ENCODE measurements around the gene SMG7. TPM values are rescaled to one million over a fixed set of nuclear protein-coding genes. Genes with fewer than 3 reads are reported as not detected.

SMG7 gene
- total RNA-seq, 1 donor from 2014 or later: 40.2 TPM

DNA sequence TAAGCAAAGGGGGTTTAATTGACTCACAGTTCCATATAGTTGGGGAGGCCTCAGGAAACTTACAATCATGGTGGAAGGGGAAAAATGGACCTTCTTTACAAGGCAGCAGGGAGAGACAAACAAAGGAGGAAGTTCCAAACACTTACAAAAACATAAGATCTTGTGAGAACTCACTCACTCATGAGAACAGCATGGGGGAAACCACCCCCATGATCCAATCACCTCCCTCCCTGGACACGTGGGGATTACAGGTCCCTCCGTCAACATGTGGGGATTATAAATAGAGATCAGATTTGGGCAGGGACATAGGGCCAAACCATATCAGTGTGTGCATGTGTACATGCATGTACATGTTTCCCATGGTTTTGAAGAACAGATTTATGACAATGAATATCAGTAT lies 5.5 kb upstream of the SMG7 start:
- intact Hi-C loops (cut with DNase I): no loop called here

DNA sequence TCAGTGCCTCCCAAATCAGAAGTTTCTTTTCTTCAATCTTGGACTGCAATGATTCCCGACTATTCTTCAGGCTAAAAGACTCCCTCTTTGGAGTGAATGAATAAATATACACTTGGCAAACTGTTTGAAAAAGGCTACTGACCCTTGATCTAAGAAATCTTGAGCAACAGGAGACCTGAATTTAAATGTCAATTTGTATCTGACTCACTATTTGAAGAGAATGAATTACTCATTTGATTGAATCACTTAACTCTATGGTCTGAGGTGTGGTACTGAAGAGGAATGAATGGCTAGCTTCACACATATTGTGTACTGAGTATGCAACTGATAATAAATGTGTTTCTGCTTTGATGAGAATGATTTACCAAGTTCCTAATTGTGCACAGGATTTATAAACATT lies 4.6 kb upstream of the SMG7 start:
- no peak for DNase-seq (ENCODE audit: low spot score)
- intact Hi-C loops (cut with DNase I): no loop called here

More for the DNA sequence above, 5.5 kb upstream of the SMG7 start:
- no peak for DNase-seq (ENCODE audit: low spot score)

DNA sequence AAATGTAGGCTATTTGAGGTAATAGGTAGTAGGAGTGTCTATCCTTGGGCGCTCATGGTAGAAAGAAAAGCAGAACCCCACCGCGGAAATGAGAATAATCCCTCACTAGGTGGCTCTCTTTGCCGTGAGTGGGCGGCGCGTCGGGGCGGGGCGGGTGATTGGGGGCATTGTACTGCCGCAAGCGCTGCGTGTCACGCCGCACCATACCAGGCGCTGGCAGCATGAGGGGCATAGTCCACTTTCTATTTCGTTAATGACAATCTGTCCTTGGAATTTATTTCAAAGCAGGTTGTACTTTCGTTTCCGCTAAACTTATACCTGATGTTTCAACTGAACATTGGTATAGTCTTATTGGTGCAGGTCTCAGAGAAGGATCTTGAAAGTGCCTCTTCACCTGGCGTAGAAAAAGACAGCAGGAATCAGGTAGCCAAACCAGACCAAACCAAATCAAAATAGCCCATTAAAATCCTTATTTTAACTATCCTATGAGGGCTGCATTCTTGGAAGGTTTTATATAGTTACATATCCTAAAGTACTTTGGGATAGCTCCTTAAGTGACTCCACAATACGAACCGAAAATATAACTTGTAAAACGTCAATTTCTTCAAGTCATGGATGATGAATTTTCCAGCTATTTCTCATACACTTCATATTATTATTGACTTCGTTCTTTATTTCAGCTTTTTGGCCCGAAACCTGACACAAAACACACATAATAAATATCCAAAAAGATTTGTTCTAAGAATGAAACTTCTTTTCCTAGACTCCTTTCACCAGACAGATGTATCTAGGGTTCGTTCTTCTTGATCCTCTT lies 1.9 kb upstream of the SMG7 start:
- intact Hi-C loops (cut with DNase I): loop anchor here (1.0 to 5.0 kb wide), 3 partner anchors 52 to 188 kb away; no protein-coding TSS in a partner anchor
- peak; percentile 94 for DNase-seq (ENCODE audit: low spot score)

DNA sequence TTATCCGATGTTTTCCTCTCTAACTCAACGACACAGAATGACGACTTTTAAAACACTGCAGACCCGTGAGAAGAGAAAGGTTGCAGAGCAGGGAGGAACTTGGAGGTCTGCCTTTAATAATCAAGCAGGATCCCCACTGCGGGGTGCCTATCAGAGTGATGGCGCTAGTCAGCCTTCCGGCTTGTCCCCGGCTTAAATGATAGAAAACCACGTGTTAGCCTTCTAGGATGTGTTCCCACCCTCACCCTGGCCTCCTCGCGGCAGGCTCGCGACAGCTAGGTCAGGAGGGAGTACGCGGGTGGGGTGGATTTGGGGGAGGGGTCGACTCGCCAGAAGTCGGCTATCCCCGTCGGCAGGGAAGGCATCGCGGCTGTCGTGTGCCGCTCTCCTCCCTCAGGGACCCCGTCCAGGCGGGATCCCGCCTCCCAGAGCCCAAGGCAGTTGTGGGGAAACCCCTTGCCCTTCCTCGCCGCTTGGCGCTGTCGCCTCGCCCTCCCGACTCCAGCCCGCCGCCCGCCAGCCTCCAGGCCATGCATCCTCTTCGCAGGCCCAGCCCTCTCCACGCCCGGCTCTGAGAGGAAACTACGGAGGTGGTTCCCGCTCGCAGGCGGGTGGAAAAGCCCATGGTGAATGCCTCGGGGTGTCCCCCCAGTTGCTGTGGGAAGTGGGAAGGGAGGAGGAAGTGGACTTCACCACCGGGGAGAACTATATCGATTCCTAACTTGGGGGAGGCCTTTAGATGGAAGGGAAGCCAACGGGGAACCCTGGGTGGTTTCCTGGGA lies 1.1 kb upstream of the SMG7 start:
- intact Hi-C loops (cut with DNase I): loop anchor here (1.0 to 5.0 kb wide), 3 partner anchors 51 to 188 kb away; no protein-coding TSS in a partner anchor
- peak; percentile 92 for DNase-seq (ENCODE audit: low spot score)

DNA sequence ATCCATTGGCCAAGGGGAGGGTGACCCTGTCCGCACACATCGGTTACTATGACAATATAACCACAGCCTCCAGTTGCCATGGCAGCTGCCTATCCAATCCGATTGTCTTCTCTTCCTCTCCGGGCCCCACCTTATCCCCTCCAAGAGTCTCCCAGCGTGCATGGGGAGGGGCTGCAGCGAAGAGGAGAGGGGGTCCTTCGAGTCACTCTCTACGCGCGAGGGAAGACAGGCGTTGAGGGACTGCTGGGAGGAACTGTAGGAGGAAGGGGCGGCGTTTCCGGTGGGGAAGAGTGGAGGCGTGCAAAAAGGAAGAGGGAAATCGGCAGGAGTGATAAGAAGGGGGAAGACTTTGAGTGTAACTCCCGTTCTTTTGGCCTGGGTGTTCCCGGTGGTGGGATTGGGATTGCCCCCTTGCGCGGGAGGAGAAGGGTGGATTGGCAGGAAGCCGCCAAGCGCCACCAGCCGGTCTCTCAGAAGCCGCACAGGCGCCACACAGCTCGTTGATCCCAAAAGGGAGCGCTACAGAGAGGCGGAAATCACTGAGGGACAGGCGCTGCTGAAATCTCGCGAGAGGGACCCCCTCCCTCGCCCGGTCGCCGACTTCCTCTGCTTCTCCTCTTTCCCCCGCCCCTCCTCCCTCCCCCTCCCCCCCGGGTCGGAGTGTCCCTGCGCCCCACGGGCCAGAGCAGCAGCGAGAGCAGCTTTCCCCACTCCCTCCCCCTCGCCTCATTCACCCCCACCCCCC lies 384 bp upstream of the SMG7 start:
- intact Hi-C loops (cut with DNase I): loop anchor here (2.0 to 5.0 kb wide), 3 partner anchors 50 to 189 kb away; partner anchors contain the start of gene ARPC5
- DNase-seq (ENCODE audit: low spot score): peak; percentile 98

DNA sequence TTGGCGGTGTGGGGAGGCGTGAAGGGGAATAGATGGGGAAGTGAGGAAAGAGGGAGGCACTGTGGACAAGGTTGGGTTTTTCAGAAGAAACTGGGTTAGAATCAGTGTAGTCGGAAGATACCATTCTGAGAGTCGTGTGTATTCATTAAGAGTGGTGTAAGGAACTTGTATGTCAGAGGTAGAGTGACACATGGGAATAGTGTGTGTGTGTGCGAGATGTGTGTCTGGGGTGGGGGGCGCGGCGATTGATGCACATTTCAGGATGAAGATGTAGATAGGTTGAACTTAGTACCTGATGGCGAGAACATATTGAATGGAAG lies 878 bp downstream of the SMG7 start:
- DNase-seq (ENCODE audit: low spot score): no peak
- intact Hi-C loops (cut with DNase I): loop anchor here (2.0 to 5.0 kb wide), 2 partner anchors 49 to 162 kb away; partner anchors contain the start of gene ARPC5

DNA sequence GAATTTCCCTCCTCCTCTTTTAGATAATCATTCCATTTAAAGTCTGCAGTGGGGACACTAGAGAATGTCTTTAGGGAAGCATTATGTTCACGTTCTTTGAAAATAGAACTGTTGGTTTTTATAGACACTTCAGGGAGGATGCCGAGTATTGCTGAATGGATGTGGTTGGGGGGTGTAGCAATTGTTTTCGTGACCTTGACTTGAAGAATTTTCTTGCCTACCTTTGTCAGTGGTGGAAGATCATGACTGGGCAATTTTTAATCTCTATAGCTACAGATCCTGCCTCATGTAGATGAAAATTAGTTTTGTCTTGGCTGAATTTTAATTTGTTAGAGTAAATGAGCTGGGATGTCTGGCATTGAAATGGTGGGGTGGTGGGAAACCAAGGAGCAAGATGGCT lies 3.8 kb downstream of the SMG7 start:
- DNase-seq (ENCODE audit: low spot score): no peak
- intact Hi-C loops (cut with DNase I): no loop called here

DNA sequence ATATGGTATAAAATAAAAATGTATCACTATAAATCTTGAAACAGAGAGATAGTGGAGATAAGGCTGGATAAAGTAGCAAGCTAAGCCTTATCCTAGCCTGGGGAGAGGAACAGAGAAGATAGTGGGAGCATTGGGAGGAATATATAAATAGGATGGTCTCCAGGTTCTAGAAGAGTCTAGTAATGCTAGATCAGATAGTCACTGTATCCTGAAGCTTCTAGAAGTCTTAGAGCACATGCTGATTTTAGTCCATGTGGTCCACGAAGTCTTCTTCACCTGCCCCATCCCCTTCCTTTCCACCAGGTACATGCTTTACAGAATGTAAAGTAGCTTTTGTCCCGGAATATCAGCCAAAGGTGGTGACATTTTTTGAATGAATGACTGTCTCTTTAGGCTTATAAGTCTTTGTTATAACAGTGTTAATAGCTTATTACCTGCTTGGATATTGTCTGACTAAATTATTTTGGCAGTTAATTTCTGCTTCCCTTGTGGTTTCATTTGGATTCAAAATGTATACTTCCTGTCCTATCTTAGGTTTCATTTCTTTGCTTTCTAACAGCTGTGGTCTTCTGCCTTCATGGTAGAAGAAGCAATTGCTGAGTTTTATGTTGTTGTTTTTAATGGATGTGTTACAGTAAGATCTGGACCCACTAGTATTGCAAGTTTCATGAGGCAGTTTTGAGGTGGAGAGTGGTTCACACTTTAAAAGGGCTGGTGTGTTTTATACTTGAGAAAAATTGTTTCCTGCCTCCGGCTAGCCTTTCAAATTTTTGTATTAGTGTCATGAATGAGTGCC lies 5.9 kb downstream of the SMG7 start:
- intact Hi-C loops (cut with DNase I): no loop called here
- no peak for DNase-seq (ENCODE audit: low spot score)

DNA sequence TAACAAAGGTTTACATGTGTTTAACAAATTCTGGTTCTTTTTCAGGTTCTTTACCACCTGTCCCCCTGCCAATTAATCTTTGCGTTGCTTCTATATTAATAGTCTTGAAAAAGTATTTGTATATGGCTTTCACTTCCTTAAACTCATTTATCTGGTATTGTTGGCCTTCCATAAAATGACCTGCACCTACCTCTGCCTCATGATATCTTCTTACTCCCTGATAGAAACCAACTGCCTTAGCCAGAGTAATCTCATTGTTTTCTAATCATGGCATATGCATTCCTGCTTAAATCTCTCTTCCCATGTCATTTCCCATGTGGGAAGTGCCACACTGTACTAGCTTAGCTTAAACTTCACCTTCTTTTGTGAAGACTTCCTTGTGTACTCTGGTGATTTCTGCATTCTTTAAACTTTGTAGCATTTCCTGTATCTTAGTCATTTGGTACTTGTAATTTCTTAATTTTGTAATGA lies 8.7 kb downstream of the SMG7 start:
- intact Hi-C loops (cut with DNase I): no loop called here
- DNase-seq (ENCODE audit: low spot score): no peak

DNA sequence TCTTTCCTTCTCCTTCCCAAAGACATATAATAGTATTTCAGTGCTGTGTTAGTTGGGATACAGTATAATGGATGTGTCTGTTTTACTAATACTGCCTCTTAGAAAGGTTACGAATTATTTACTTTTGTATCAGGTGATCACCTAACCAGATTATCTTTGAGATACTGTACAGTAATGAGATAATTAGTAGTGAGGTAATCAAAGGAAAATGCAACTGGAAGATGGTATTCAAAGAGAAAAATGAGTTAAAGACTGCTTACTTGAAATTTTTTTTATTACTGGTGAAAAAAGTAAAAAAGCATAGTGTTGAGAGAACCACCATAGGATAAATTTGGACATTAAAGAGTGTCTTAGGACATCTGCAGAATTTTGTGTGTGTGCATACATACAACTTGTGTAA lies 10.9 kb downstream of the SMG7 start:
- no peak for DNase-seq (ENCODE audit: low spot score)
- intact Hi-C loops (cut with DNase I): no loop called here

DNA sequence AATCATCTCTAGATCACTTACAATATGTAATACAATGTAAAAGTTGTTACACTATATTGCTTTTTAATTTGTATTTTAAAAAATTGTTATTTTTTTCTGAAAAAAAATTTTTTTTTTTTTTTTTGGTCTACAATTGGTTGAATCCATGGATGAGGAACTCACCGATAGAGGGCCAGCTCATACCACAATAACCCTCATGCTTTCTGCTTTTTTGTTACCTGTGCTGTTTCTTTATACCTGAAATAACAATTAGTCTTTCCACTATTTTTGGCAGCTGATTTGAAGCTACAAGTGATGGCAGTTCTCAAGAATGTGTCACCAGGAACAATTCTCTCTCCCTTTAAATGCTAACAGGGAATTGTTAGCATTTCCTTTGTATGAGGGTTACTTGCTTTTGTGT lies 12.0 kb downstream of the SMG7 start:
- intact Hi-C loops (cut with DNase I): no loop called here
- DNase-seq (ENCODE audit: low spot score): no peak

DNA sequence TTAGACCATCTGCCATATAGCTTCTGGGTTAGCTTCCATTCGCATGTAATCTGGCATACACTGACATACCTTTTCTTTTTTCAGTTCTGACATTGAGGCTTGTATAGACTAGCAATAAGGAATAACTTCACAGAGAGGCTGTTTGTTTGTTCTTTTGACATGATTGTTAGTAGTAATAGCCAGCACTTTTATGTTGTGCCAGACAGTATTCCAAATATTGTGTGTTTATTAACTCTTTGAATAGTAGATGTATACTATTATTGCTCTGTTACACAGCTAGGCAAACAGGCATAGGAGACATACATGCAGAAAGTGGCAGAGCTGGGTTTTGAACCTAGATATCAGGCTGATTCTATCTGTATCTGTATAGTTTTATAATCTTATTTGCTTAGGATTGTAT lies 12.6 kb downstream of the SMG7 start:
- DNase-seq (ENCODE audit: low spot score): no peak
- intact Hi-C loops (cut with DNase I): no loop called here

DNA sequence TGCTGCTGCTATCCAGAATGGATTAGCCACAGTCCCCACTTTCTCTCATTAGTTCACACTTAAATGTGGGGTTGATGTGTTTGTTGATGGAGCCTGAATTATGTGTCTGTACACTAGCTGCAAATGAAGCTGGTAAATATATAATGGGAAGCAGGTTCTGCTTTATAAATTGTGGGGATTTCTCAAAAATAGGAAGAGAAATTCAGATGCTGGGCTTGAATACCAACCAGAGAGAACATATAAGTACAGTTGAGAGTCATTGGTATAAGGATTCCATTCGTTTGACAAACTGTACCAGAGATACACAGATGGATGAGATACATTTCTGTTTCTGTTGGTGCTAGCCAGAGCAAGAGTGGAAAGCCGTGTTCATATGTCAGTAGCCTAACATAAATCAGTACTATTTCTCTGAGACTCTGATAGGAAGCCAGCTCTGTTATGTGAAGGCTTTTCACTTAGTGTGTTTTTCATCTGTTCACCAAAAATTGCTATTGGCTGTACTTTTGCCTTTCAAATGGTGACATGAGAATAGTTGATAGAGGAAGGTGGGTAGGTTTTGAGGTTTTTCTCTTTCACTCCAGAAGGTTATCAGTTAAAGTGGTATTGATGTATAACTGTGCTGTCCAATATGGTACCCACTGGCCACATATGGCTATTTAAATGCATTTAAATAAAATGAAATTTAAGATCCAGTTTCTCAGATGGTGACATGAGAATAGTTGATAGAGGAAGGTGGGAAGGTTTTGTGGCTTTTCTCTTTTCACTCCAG lies 15.6 kb downstream of the SMG7 start:
- DNase-seq (ENCODE audit: low spot score): no peak
- intact Hi-C loops (cut with DNase I): no loop called here

DNA sequence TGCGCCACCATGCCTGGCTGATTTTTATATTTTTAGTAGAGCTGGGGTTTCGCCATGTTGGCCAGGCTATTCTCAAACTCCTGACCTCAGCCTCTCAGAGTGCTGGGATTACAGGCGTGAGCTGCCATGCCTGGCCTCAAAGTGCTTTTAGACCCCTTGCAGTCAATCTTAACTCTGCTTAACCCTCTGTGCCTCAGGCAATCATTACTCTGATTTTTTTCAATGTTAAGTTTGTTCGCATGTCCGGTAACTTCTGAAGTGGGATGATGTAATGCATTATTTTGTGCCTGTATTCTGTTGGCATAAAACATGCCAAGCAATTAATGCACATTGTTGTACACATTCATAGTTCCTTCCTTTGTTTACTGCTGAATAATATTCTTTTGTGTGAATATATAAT lies 18.6 kb downstream of the SMG7 start:
- no peak for DNase-seq (ENCODE audit: low spot score)
- intact Hi-C loops (cut with DNase I): no loop called here

DNA sequence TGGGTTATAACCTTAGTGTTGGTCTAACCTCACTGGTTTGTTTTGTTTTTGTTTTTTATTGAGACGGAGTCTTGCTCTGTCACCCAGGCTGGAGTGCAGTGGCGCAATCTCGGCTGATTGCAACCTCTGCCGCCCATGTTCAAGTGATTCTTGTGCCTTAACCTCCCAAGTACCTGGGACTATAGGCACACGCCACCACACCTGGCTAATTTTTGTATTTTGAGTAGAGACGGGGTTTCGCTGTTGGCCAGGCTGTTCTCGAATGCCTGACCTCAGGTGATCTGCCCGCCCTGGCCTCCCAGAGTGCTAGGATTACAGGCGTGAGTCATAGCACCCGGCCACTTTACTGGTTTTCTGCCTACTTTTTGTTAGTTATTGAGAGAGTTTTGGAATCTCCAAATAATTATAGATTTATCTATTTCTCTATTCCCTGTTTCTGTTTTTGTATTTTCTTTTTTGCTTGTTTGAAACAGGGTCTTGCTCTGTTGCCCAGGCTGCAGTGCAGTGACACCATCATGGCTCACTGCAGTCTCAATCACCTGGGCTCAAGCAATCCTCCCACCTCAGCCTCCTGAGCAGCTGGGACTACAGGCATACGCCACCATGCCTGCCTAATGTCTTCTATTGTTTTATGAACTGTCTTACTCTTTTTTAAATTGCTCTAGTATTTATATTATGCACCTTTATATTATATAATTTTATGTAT lies 21.4 kb downstream of the SMG7 start:
- intact Hi-C loops (cut with DNase I): no loop called here
- no peak for DNase-seq (ENCODE audit: low spot score)

DNA sequence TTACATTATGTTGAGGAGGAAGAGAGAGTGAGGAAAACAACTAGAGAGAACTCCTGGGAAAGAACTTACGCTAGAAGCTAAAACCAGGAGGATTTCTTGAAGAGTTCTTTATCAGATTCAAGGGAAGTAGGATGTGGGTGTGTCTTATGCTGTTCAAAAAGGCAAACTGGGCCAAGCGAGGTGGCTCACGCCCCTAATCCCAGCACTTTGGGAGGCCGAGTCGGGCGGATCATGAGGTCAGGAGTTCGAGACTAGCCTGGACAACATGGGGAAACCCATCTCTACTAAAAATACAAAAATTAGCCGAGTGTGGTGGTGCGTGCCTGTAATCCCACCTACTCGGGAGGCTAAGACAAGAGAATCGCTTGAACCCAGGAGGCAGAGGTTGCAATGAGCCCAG lies 23.1 kb downstream of the SMG7 start:
- no peak for DNase-seq (ENCODE audit: low spot score)
- intact Hi-C loops (cut with DNase I): no loop called here

DNA sequence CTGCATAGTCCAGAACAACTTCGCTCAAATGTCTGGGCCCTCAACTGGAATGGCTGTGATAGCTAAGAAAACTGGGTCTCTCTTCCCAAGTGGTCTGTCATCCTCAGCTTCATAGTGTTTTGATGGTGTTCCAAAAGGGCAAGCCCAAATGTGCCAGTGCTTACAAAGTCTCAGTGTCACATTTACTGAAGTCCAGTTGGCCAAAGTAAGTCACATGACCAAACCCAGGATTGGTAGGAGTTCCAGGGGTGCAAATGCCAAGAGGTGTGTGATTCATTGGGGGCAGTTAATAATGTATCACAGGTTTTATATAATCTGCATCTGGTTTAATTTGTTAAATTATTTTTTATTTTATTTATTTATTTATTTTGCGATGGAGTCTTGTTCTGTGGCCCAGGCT lies 24.9 kb downstream of the SMG7 start:
- DNase-seq (ENCODE audit: low spot score): no peak
- intact Hi-C loops (cut with DNase I): no loop called here
